Measurements from ENCODE around the gene SINHCAF.
"Not testable (repeated sequence)": the region's sequence is repeated elsewhere in the genome, so short reads cannot be mapped to it uniquely, and the experiment has no call there.

Gene SINHCAF

GRCh38 chr12:31325877-31326631 is at the start of gene SINHCAF:
SINHCAF (minus strand) TSS chr12:31326150; CDS start chr12:31298204, 27,946 bp downstream.
- DNase-seq = peak; percentile 53

- DNase-seq = not testable (repeated sequence)
These were observed 49.5 kb upstream of the SINHCAF start for GRCh38 chr12:31375422-31375821.

GRCh38 chr12:31371256-31371620 is 45.3 kb upstream of the SINHCAF start:
- DNase-seq = no peak

GRCh38 chr12:31370531-31371255 is 44.7 kb upstream of the SINHCAF start:
- DNase-seq = no peak

GRCh38 chr12:31369712-31370521 is 44.0 kb upstream of the SINHCAF start:
- DNase-seq = no peak

- DNase-seq = no peak
These were observed 42.9 kb upstream of the SINHCAF start for GRCh38 chr12:31368666-31369361.

GRCh38 chr12:31366104-31366621 is 40.2 kb upstream of the SINHCAF start:
- no peak for DNase-seq

GRCh38 chr12:31363831-31364230 is 37.9 kb upstream of the SINHCAF start:
- DNase-seq = no peak

GRCh38 chr12:31363416-31363809 is 37.5 kb upstream of the SINHCAF start:
- DNase-seq = no peak

- peak; percentile 24 for DNase-seq
These were observed 36.9 kb upstream of the SINHCAF start for GRCh38 chr12:31362759-31363415.

GRCh38 chr12:31362115-31362758 is 36.3 kb upstream of the SINHCAF start:
- no peak for DNase-seq

GRCh38 chr12:31361730-31362114 is 35.8 kb upstream of the SINHCAF start:
- no peak for DNase-seq

GRCh38 chr12:31355747-31356107 is 29.8 kb upstream of the SINHCAF start:
- DNase-seq = no peak

GRCh38 chr12:31353750-31354708 is 28.1 kb upstream of the SINHCAF start:
- no peak for DNase-seq

- DNase-seq = no peak
These were observed 20.3 kb upstream of the SINHCAF start for GRCh38 chr12:31346267-31346666.

GRCh38 chr12:31343139-31343538 is 17.2 kb upstream of the SINHCAF start:
- DNase-seq = no peak

- DNase-seq = no peak
These were observed 16.3 kb upstream of the SINHCAF start for GRCh38 chr12:31342286-31342685.

GRCh38 chr12:31339831-31340622 is 14.1 kb upstream of the SINHCAF start:
- DNase-seq = no peak

- no peak for DNase-seq
These were observed 12.0 kb upstream of the SINHCAF start for GRCh38 chr12:31337952-31338351.

GRCh38 chr12:31331242-31331641 is 5.3 kb upstream of the SINHCAF start:
- DNase-seq = no peak
